Activated B cell treated with CpG ODN at 0.5 μM for 24 hours (primary cell): ENCODE results near the gene TCF7L2. TPM values are rescaled to one million over a fixed set of nuclear protein-coding genes. Genes with fewer than 3 reads are reported as not detected.

Experiments used
- ATAC-seq: fragments of 200-7000 bp; cut with Tn5 transposase; one replicate; pipeline ENCODE4 v1.10.0; 2021; ENCODE audit warnings: low read depth, mild to moderate bottlenecking, moderate library complexity
- CTCF ChIA-PET: fragments of 350-600 bp; sonication (Branson Sonifier 250); formaldehyde crosslinking; loops from one replicate; lab custom pipeline; 2021; ENCODE audit warnings: antibody characterized with exemption; lab: Charles Lee
- POLR2A ChIA-PET: fragments of 350-600 bp; sonication (Branson Sonifier 250); formaldehyde crosslinking; loops from one replicate; lab custom pipeline; 2021; ENCODE audit warnings: antibody characterized with exemption; lab: Charles Lee
- DNase-seq: peaks from one replicate; pipeline ENCODE4 v3.0.0; 2022
- H3K27ac Mint-ChIP-seq: one replicate; pipeline ENCODE4 v1.8.0; 2020; ENCODE audit warnings: mixed read lengths
- H3K27me3 Mint-ChIP-seq: one replicate; pipeline ENCODE4 v1.8.0; 2021; ENCODE audit warnings: mixed read lengths
- H3K36me3 Mint-ChIP-seq: one replicate; pipeline ENCODE4 v1.8.0; 2021; ENCODE audit warnings: low read depth, mixed read lengths
- H3K4me1 Mint-ChIP-seq: one replicate; pipeline ENCODE4 v1.8.0; 2021; ENCODE audit warnings: mixed read lengths
- H3K4me3 Mint-ChIP-seq: one replicate; pipeline ENCODE4 v1.8.0; 2020; ENCODE audit warnings: mild to moderate bottlenecking, mixed read lengths
- H3K9me3 Mint-ChIP-seq: one replicate; pipeline ENCODE4 v1.8.0; 2020; ENCODE audit warnings: mixed read lengths
- CTCF ChIP-seq: fragments of 200-600 bp; IDR thresholded peaks from one replicate; pipeline ENCODE4 v1.8.0; 2022; ENCODE audit warnings: antibody characterized with exemption, mild to moderate bottlenecking
- intact Hi-C: fragments of 100-400 bp; cut with micrococcal nuclease; formaldehyde crosslinking; loops from one replicate; pipeline ENCODE4 v1.15.1; 2024
- total RNA-seq: library from RNA; stranded (reverse); gene quantifications from 2 replicates; pipeline ENCODE4 v1.2.3, GENCODE V29; 2022

The TCF7L2 gene
- total RNA-seq, 1 donor from 2014 or later = 2.2 TPM

- H3K4me1 Mint-ChIP-seq = peaks cover 4% of the 10 kb centered on the region
- ATAC-seq = no peak
- H3K9me3 Mint-ChIP-seq = no peaks in the 10 kb centered on the region
- intact Hi-C loops = no loop called here
- ChIA-PET POLR2A (no interaction called here), CTCF (no interaction called here)
- no peak overlapping the region for H3K27ac Mint-ChIP-seq
- no peak overlapping the region for H3K4me3 Mint-ChIP-seq
- no peak for DNase-seq
- H3K36me3 Mint-ChIP-seq = no peaks in the 10 kb centered on the region
- no peak for TF ChIP-seq CTCF
- peaks cover 44% of the 10 kb centered on the region for H3K27me3 Mint-ChIP-seq
Measured at GRCh38 chr10:112964482-112964881, 14.4 kb downstream of the TCF7L2 start.

- ChIA-PET POLR2A (no interaction called here), CTCF (no interaction called here)
- DNase-seq = no peak
- Mint-ChIP-seq H3K27ac (no peak overlapping the region), H3K36me3 (no peaks in the 10 kb centered on the region), H3K27me3 (peaks cover 45% of the 10 kb centered on the region), H3K4me1 (peaks cover 4% of the 10 kb centered on the region), H3K9me3 (no peaks in the 10 kb centered on the region), H3K4me3 (no peak overlapping the region)
- no peak for TF ChIP-seq CTCF
- ATAC-seq = no peak
- intact Hi-C loops = no loop called here
Measured at GRCh38 chr10:112966194-112966855, 16.3 kb downstream of the TCF7L2 start.

GRCh38 chr10:112967200-112967599 lies 17.2 kb downstream of the TCF7L2 start:
- no peak for ATAC-seq
- ChIA-PET CTCF (no interaction called here), POLR2A (interaction anchor here (0.6 kb wide), 1 partner anchor 58 kb away, joined by 4 read pairs; no protein-coding TSS in a partner anchor)
- Mint-ChIP-seq H3K36me3 (no peaks in the 10 kb centered on the region), H3K4me3 (no peak overlapping the region), H3K27me3 (peaks cover 40% of the 10 kb centered on the region), H3K27ac (no peak overlapping the region), H3K9me3 (no peaks in the 10 kb centered on the region), H3K4me1 (no peaks in the 10 kb centered on the region)
- no peak for DNase-seq
- TF ChIP-seq CTCF = no peak
- intact Hi-C loops = no loop called here

- Mint-ChIP-seq H3K36me3 (no peaks in the 10 kb centered on the region), H3K9me3 (no peaks in the 10 kb centered on the region), H3K27ac (no peak overlapping the region), H3K27me3 (peaks cover 40% of the 10 kb centered on the region), H3K4me1 (no peaks in the 10 kb centered on the region), H3K4me3 (no peak overlapping the region)
- intact Hi-C loops = no loop called here
- no peak for TF ChIP-seq CTCF
- ATAC-seq = no peak
- POLR2A ChIA-PET = no interaction called here
- DNase-seq = no peak
- CTCF ChIA-PET = no interaction called here
Measured at GRCh38 chr10:112969131-112969530, 19.1 kb downstream of the TCF7L2 start.

- Mint-ChIP-seq H3K4me3 (no peak overlapping the region), H3K36me3 (no peaks in the 10 kb centered on the region), H3K4me1 (no peaks in the 10 kb centered on the region), H3K27ac (no peak overlapping the region), H3K27me3 (peaks cover 36% of the 10 kb centered on the region), H3K9me3 (no peaks in the 10 kb centered on the region)
- TF ChIP-seq CTCF = no peak
- intact Hi-C loops = no loop called here
- ATAC-seq (no peak), DNase-seq (no peak)
- ChIA-PET POLR2A (no interaction called here), CTCF (no interaction called here)
Measured at GRCh38 chr10:112969542-112969941, 19.5 kb downstream of the TCF7L2 start.
